Stimulated activated CD8-positive, alpha-beta memory T cell treated with anti-CD3 and anti-CD28 coated beads, Interleukin-4, amount 100 ng/mL, for 24 hours (primary cell): ENCODE measurements around the gene UBN1.
A peak's percentile ranks its signal among the peaks of the same experiment; 100 is the strongest.

Source experiments
- DNase-seq: peaks from one replicate; pipeline ENCODE4 v3.0.0-alpha.2; 2020; ENCODE audit warnings: low read depth

The UBN1 gene

GRCh38 chr16:4846901-4847773 lies at the start of gene UBN1, which contains the start of gene GLYR1:
TSS of gene UBN1 (plus strand) at chr16:4847481. CDS start at chr16:4852918, 5,437 bp downstream.
TSS of gene GLYR1 (minus strand) at chr16:4847288. CDS start at chr16:4847265, 23 bp downstream.
- peak; percentile 100 for DNase-seq

- DNase-seq, result no peak
Observed at GRCh38 chr16:4797805-4798252, 49.5 kb upstream of the UBN1 start.

- DNase-seq, result no peak
Observed at GRCh38 chr16:4798456-4798855, 48.8 kb upstream of the UBN1 start.

- no peak for DNase-seq
Observed at GRCh38 chr16:4799171-4799855, 48.0 kb upstream of the UBN1 start.

- DNase-seq, result no peak
Observed at GRCh38 chr16:4800290-4801041, 46.8 kb upstream of the UBN1 start.

- no peak for DNase-seq
Observed at GRCh38 chr16:4801051-4801961, 46.0 kb upstream of the UBN1 start.

GRCh38 chr16:4801962-4802658 lies 45.2 kb upstream of the UBN1 start, which contains the start of gene ROGDI:
TSS of gene ROGDI (minus strand) at chr16:4802633. CDS start at chr16:4802571, 62 bp downstream.
- DNase-seq, result peak; percentile 64

- DNase-seq, result peak; percentile 84
Observed at GRCh38 chr16:4802659-4803287, 44.5 kb upstream of the UBN1 start.

GRCh38 chr16:4803401-4803844 lies 43.9 kb upstream of the UBN1 start:
- no peak for DNase-seq

- no peak for DNase-seq
Observed at GRCh38 chr16:4803898-4804762, 43.2 kb upstream of the UBN1 start.

GRCh38 chr16:4805231-4805630 lies 42.0 kb upstream of the UBN1 start:
- no peak for DNase-seq

GRCh38 chr16:4806280-4806679 lies 41.0 kb upstream of the UBN1 start:
- DNase-seq, result no peak

GRCh38 chr16:4811242-4811641 lies 36.0 kb upstream of the UBN1 start:
- no peak for DNase-seq

- DNase-seq, result no peak
Observed at GRCh38 chr16:4811773-4812172, 35.5 kb upstream of the UBN1 start.

GRCh38 chr16:4813251-4814003 lies 33.9 kb upstream of the UBN1 start:
- no peak for DNase-seq

- DNase-seq, result no peak
Observed at GRCh38 chr16:4814046-4814445, 33.2 kb upstream of the UBN1 start.

GRCh38 chr16:4814542-4815173 lies 32.6 kb upstream of the UBN1 start:
- DNase-seq, result no peak

GRCh38 chr16:4820652-4821051 lies 26.6 kb upstream of the UBN1 start:
- DNase-seq, result no peak
